KOPT-K1 (cell line): ENCODE results near the gene KCNJ9.

ENCODE experiments used
- H3K27ac ChIP-seq: fragments of 200-600 bp; sonication (generic); 2 replicates; pipeline ENCODE4 v1.5.1; 2016; ENCODE audit warnings: antibody characterized with exemption, mild to moderate bottlenecking, low read depth, low read length; ENCODE audit not compliant: poor library complexity, severe bottlenecking
- H3K36me3 ChIP-seq: fragments of 200-600 bp; sonication (generic); 2 replicates; pipeline ENCODE4 v1.5.1; 2017; ENCODE audit warnings: antibody characterized with exemption, mild to moderate bottlenecking, low read length, moderate library complexity; ENCODE audit not compliant: insufficient read depth
- H3K9me3 ChIP-seq: fragments of 200-600 bp; sonication (generic); 2 replicates; pipeline ENCODE4 v1.5.1; 2017; ENCODE audit warnings: antibody characterized with exemption, low read length, mild to moderate bottlenecking; ENCODE audit not compliant: insufficient read depth, poor library complexity, severe bottlenecking

Gene KCNJ9

DNA sequence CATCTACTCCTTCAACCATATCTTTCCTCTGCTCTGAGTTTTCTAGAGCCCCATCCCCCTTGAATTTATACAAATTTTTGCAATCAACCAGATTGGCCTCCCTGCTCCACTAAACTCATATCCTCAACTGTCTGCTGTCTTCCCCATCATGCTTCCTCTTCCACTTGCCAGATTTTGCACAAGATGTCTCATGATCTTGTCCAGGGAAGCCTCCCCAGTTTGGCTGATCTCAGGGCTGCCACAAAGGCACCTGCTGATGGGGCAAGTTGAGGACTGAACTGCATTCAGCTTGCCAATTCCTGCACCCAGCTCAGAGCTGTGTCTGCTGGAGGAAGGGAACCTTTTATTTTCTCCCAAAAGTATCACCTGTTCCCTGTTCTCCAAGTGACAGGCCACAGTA, 3.9 kb upstream of the KCNJ9 start:
- no peaks in the 10 kb centered on the region for H3K9me3 ChIP-seq
- H3K36me3 ChIP-seq = no peaks in the 10 kb centered on the region
- H3K27ac ChIP-seq = no peak overlapping the region

GRCh38 chr1:160078512-160079195, 2.7 kb upstream of the KCNJ9 start:
- H3K36me3 ChIP-seq = no peaks in the 10 kb centered on the region
- no peaks in the 10 kb centered on the region for H3K9me3 ChIP-seq
- H3K27ac ChIP-seq = no peak overlapping the region

GRCh38 chr1:160079448-160079847, 1.9 kb upstream of the KCNJ9 start:
- no peak overlapping the region for H3K27ac ChIP-seq
- no peaks in the 10 kb centered on the region for H3K9me3 ChIP-seq
- H3K36me3 ChIP-seq = 0 out of 2 replicates have a peak, but pooled peaks cover 3% of the 10 kb centered on the region

DNA sequence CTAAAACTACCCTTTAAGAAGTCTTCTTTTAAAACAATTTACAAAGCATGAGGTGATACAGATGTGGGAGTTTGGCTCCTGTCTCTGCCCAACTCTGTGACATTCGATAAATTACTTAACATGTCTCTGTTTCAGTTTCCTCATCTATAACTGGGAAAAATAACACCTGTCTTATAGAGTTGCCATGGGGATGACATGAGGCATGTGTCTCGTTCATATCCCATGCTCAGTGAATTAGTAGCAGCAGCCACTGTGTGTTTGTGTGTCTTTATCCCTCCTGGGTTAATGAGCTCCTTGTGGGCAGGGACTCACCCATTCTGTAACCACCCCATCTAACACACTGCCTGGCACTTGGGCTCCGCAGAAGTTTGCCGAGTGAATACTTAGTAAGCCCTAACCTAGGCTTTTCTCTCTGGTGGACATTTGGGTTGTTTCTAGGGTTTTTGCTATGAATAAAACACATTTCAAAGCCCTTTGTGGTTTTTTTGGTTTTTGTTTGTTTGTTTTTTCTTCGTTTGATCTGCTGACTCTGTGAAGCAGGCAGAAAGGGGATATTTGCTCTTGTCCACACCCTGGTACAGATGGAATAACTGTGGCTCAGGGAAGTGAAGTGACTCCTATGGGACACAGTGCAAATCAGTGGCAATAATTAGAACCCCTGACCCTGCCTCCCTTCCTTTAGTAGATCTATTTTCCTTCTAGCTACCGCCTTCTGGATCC, 797 bp upstream of the KCNJ9 start:
- Histone ChIP-seq H3K9me3 (no peaks in the 10 kb centered on the region), H3K27ac (no peak overlapping the region), H3K36me3 (peaks cover 10% of the 10 kb centered on the region; the same call in 1 of the 2 replicates)

DNA sequence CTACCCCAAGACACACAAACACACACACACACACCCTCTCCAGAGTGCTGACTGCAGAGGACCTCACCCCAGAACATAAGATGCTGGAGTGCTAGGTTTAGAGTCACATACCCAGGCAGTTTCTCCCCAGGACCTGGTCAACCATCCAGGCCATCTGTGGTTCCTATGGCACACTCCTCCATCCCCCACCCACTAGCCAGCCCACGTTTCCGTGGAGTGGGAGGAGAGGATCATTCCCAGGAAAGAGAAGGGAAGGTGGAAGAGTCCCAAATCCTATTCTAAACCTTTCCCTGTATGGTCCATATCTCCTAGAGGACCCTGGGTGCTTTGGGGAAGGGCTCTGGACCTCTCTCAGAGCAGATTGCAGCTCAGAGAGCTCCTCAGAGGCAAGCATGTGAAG, 1.1 kb downstream of the KCNJ9 start:
- H3K9me3 ChIP-seq = no peaks in the 10 kb centered on the region
- H3K36me3 ChIP-seq = peaks cover 10% of the 10 kb centered on the region; the same call in 1 of the 2 replicates
- no peak overlapping the region for H3K27ac ChIP-seq

GRCh38 chr1:160082926-160083325, 1.6 kb downstream of the KCNJ9 start:
- Histone ChIP-seq H3K9me3 (no peaks in the 10 kb centered on the region), H3K27ac (no peak overlapping the region), H3K36me3 (peaks cover 10% of the 10 kb centered on the region; the same call in 1 of the 2 replicates)

DNA sequence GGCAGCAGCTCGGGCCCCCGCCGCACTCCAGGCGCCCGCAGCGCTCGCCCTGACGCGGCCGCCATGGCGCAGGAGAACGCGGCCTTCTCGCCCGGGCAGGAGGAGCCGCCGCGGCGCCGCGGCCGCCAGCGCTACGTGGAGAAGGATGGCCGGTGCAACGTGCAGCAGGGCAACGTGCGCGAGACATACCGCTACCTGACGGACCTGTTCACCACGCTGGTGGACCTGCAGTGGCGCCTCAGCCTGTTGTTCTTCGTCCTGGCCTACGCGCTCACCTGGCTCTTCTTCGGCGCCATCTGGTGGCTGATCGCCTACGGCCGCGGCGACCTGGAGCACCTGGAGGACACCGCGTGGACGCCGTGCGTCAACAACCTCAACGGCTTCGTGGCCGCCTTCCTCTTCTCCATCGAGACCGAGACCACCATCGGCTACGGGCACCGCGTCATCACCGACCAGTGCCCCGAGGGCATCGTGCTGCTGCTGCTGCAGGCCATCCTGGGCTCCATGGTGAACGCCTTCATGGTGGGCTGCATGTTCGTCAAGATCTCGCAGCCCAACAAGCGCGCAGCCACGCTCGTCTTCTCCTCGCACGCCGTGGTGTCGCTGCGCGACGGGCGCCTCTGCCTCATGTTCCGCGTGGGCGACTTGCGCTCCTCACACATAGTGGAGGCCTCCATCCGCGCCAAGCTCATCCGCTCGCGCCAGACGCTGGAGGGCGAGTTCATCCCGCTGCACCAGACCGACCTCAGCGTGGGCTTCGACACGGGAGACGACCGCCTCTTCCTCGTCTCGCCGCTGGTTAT, 2.8 kb downstream of the KCNJ9 start:
- H3K36me3 ChIP-seq = peaks cover 12% of the 10 kb centered on the region; the same call in 1 of the 2 replicates
- no peaks in the 10 kb centered on the region for H3K9me3 ChIP-seq
- no peak overlapping the region for H3K27ac ChIP-seq

- Histone ChIP-seq H3K9me3 (no peaks in the 10 kb centered on the region), H3K36me3 (peaks cover 13% of the 10 kb centered on the region; the same call in 1 of the 2 replicates), H3K27ac (no peak overlapping the region)
Measured at GRCh38 chr1:160084771-160085321, 3.5 kb downstream of the KCNJ9 start.

DNA sequence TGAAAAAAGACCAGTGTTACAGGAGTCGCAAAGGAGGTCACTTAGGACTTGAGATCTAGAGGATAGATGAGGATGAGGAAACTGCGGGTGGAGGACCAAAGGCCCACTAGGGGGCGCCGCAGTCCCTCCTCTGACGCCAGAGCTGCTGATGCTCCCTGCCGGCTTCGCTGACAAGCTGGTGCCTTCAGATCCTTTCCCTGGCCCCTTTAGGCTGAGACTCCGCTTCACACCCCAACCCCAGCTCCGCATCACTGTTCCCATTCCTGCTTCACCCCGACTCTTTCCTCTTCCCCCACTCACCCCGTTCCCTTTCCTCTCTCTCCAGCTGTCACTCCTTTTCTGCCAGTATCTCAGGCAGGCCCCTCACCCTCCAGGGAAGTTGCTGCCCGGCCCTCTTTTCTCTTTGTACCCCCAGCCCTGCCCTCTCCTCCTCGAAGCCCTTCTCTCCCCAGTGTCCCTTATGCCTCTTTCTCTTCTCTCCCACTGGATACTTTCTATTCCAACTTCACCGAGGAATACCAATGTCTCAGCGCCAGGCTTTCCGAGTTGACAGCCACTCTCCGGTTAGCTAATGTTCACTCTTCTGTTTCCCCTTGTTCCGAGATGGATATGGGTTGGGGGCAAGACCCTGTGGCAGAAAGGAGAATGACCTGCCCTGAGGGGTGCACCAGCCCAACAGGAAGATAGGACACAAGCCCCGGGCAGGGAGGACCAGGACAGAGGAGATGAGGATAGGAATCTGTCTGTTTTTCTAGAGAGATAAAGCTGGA, 4.5 kb downstream of the KCNJ9 start:
- Histone ChIP-seq H3K36me3 (peaks cover 18% of the 10 kb centered on the region; the same call in 1 of the 2 replicates), H3K9me3 (no peaks in the 10 kb centered on the region)

DNA sequence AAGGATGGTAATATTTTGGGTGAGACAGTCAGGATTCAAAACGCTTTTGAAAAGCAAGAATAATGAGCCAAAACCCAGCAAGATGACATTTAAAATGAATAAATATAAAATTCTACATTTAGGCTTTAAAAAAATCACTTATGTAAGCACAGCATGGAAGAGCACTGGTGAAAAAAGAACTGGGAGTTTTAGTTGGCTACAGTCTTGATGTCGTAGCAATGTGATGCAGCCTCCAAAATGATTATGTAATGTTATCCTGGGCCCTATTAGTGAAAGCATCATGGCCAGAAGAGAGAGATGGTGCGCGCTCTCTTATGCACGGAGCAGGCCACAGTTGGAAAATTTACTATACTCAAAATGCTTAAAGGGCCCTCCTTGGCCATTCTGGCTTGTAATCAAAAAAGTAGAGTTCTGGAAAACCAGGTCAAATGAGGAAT, 5.1 kb downstream of the KCNJ9 start:
- Histone ChIP-seq H3K27ac (no peak overlapping the region), H3K9me3 (no peaks in the 10 kb centered on the region), H3K36me3 (peaks cover 23% of the 10 kb centered on the region; the same call in 1 of the 2 replicates)

More for the DNA sequence above, 4.5 kb downstream of the KCNJ9 start:
- H3K27ac ChIP-seq = no peak overlapping the region

DNA sequence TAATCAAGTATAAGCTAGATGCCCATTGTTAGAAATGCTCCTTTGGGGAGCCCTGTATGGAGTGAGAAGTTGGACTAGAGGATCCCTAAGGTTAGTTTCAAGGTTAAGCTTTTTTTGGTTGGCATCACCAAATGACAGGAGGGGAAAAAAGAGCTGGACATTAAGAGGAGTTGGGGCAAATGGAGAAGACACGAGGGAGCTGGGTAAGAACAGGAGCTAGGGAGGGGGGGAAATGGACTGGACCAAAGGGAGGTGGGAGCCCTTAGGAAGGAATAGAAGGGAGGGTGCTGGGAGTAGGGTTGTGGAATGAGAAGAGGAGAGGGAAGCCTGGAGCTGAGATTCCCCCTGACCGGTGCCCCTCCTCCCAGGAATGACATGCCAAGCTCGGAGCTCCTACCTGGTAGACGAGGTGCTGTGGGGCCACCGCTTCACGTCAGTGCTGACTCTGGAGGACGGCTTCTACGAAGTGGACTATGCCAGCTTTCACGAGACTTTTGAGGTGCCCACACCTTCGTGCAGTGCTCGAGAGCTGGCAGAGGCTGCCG, 5.9 kb downstream of the KCNJ9 start:
- Histone ChIP-seq H3K9me3 (no peaks in the 10 kb centered on the region), H3K27ac (no peak overlapping the region), H3K36me3 (peaks cover 30% of the 10 kb centered on the region; the same call in 1 of the 2 replicates)

DNA sequence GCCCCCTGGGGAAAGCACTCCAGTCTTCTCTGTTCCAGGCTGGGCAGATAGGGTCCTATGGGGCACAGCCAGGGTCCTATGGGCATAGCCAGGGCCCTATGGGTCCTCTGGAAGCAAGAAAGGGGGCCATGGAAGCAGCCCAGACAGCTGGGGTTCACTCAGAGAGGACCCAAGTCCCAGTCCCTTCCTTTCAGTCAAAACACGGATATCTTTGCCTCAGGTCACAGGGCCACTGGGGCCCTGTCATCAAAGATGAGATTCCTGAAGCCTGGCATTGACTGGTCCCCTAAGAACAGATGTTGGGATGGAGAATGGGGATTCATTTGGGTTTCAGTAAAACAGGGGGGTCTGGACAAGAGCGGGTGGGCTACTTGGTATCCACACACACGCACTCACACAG, 8.5 kb downstream of the KCNJ9 start:
- Histone ChIP-seq H3K9me3 (no peaks in the 10 kb centered on the region), H3K27ac (no peak overlapping the region), H3K36me3 (peaks cover 47% of the 10 kb centered on the region; the same call in 1 of the 2 replicates)

DNA sequence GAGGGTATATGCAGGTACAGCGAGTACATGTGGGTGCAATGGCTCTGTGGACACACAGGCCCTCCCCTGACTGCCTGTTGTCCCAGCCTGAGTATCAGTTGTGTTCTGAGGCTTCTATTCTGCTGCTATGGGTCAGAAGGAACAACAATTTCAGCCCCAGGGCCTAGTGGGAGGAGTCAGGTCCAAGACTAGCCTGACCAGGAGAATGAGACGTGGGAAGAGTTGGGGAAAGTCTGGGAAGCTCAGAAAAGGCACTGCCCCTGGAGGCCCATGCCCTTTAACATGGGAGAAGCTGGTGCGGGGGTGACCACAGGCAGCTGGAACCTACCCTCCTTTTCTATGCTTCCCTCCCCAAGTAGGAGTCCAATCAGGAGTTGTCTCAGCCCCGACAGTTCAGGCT, 9.4 kb downstream of the KCNJ9 start:
- Histone ChIP-seq H3K9me3 (no peaks in the 10 kb centered on the region), H3K27ac (no peak overlapping the region), H3K36me3 (peaks cover 44% of the 10 kb centered on the region; the same call in 1 of the 2 replicates)

- no peak overlapping the region for H3K27ac ChIP-seq
- peaks cover 44% of the 10 kb centered on the region; the same call in 1 of the 2 replicates for H3K36me3 ChIP-seq
- no peaks in the 10 kb centered on the region for H3K9me3 ChIP-seq
Measured at GRCh38 chr1:160091666-160092223, 10.4 kb downstream of the KCNJ9 start.
